Activated CD4-positive, alpha-beta T cell treated with anti-CD3 and anti-CD28 coated beads, Interleukin-2, amount 50 U/mL, for 4 hours (primary cell): ENCODE results near the gene TMEM235.
"Not testable (repeated sequence)": the region's sequence is repeated elsewhere in the genome, so short reads cannot be mapped to it uniquely, and the experiment has no call there.

Experiments used
- DNase-seq, 2 experiments: peaks; one replicate each; pipeline ENCODE4 v3.0.0-alpha.2; 2020

Gene TMEM235

GRCh38 chr17:78238823-78239488, 7.5 kb downstream of the TMEM235 start:
- no peak for DNase-seq

GRCh38 chr17:78239489-78239931, 8.1 kb downstream of the TMEM235 start:
- no peak for DNase-seq

- DNase-seq, result no peak
These were observed 8.7 kb downstream of the TMEM235 start for GRCh38 chr17:78240012-78240655.

- no peak for DNase-seq
These were observed 9.4 kb downstream of the TMEM235 start for GRCh38 chr17:78240839-78241238.

GRCh38 chr17:78241277-78242023, 10.0 kb downstream of the TMEM235 start:
- DNase-seq, result no peak

- no peak for DNase-seq
These were observed 10.8 kb downstream of the TMEM235 start for GRCh38 chr17:78242024-78242742.

- no peak for DNase-seq
These were observed 15.9 kb downstream of the TMEM235 start for GRCh38 chr17:78247304-78247703.

- DNase-seq, result no peak
These were observed 16.9 kb downstream of the TMEM235 start for GRCh38 chr17:78248051-78248914.

- DNase-seq, result no peak
These were observed 17.8 kb downstream of the TMEM235 start for GRCh38 chr17:78249074-78249817.

- DNase-seq, result no peak
These were observed 18.7 kb downstream of the TMEM235 start for GRCh38 chr17:78249818-78250806.

GRCh38 chr17:78250891-78251772, 19.7 kb downstream of the TMEM235 start:
- DNase-seq, result peak; percentile 79 to 80

- DNase-seq, result no peak
These were observed 20.3 kb downstream of the TMEM235 start for GRCh38 chr17:78251773-78252103.

- DNase-seq, result peak; percentile 39 to 45
These were observed 20.7 kb downstream of the TMEM235 start for GRCh38 chr17:78252111-78252634.

- no peak for DNase-seq
These were observed 21.5 kb downstream of the TMEM235 start for GRCh38 chr17:78252701-78253635.

- DNase-seq, result not testable (repeated sequence)
These were observed 22.2 kb downstream of the TMEM235 start for GRCh38 chr17:78253636-78253945.

GRCh38 chr17:78253946-78254672, 22.7 kb downstream of the TMEM235 start:
- DNase-seq, result peak; percentile 72

- DNase-seq, result no peak
These were observed 23.7 kb downstream of the TMEM235 start for GRCh38 chr17:78255029-78255656.
